ENCODE measurements around the gene PRR20G. TPM values are rescaled to one million over a fixed set of nuclear protein-coding genes. Genes with fewer than 3 reads are reported as not detected.

PRR20G gene
- polyA plus RNA-seq, 12 donors, result not detected

Other genes with a start within 250 kb of the PRR20G start
- not detected for gene PRR23E, start 94.9 kb downstream of the PRR20G start, polyA plus RNA-seq (ENCODE audit: insufficient read length in 12 of 12)

Measured in muscle of arm (tissue), 12 donors.